22Rv1 (cell line): ENCODE results near the gene MGA.

Experiments used
- H3K27ac ChIP-seq: fragments of 450-650 bp; 2 replicates; pipeline ENCODE4 v1.5.1; 2017
- ZFX ChIP-seq: fragments of 450-650 bp; IDR thresholded peaks from 2 replicates; pipeline ENCODE4 v1.6.1; 2017; ENCODE audit warnings: antibody characterized with exemption, borderline replicate concordance
- TF ChIP-seq, protein P1 (sequence below): fragments of 450-650 bp; IDR thresholded peaks from 2 replicates; pipeline ENCODE4 v1.5.1; 2017; ENCODE audit warnings: mild to moderate bottlenecking

MGA gene

DNA sequence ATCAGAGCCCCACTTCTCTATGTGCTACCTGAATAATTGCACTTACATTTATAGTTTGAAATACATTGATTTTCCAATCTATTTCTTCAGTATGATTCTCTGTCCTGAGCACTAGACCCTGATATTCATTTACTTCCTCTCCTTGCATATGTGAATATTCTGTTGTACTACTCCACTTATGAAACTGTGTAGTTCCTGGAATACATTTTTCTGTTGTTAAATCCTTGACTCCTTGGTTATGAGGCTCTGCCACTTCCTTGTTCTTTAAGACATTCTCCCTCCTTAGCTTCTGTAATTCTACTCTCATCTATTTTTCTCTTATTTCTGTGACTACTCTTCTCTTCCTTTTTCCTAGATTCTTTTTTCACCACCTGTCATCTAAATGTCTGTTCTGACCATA, 12.9 kb upstream of the MGA start:
- no peak overlapping the region for H3K27ac ChIP-seq
- no peak for TF ChIP-seq ZFX
- TF ChIP-seq, protein P1, sequence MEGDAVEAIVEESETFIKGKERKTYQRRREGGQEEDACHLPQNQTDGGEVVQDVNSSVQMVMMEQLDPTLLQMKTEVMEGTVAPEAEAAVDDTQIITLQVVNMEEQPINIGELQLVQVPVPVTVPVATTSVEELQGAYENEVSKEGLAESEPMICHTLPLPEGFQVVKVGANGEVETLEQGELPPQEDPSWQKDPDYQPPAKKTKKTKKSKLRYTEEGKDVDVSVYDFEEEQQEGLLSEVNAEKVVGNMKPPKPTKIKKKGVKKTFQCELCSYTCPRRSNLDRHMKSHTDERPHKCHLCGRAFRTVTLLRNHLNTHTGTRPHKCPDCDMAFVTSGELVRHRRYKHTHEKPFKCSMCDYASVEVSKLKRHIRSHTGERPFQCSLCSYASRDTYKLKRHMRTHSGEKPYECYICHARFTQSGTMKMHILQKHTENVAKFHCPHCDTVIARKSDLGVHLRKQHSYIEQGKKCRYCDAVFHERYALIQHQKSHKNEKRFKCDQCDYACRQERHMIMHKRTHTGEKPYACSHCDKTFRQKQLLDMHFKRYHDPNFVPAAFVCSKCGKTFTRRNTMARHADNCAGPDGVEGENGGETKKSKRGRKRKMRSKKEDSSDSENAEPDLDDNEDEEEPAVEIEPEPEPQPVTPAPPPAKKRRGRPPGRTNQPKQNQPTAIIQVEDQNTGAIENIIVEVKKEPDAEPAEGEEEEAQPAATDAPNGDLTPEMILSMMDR = no peak

DNA sequence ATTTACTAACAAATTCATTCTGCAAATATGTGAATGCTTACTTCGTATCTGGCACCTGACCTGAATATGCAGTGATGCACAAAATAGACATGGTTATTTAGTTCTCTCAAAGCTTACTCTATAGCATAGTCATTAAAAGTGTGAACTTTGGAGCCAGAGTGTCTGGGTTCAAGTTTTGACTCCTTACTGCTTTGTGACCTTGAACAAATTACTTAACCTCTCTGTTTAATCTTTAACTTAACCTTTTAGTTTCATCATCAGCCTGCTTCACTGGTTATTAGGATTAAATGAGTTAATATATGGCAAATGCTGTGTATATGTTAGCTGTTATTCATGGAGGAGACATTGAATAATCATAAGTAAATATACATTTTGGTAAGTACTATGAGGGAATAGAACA, 12.1 kb upstream of the MGA start:
- H3K27ac ChIP-seq = no peak overlapping the region
- TF ChIP-seq, protein P1 = no peak
- TF ChIP-seq ZFX = no peak

DNA sequence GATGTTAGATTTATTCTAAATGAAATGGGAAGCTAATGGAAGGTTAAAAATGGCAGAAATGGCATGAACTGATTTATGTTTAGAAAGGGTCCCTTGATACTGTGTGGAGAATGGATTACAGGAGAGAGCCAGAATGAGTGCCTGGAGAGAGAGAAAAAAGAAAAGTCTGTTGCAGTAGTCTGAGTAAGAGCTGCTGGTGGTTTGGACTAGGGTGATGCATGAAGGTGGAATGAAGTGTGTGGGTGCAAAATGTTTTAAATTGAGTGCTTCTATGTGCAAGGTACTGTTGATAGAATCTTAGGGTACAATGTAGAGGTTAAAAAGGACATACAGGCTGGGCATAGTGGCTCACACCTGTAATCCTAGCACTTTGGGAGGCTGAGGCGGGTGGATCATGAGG, 11.4 kb upstream of the MGA start:
- TF ChIP-seq, protein P1 = no peak
- no peak for TF ChIP-seq ZFX
- H3K27ac ChIP-seq = no peak overlapping the region

GRCh38 chr15:41650806-41651205, 9.4 kb upstream of the MGA start:
- H3K27ac ChIP-seq = no peak overlapping the region
- no peak for TF ChIP-seq ZFX
- TF ChIP-seq, protein P1 = no peak

DNA sequence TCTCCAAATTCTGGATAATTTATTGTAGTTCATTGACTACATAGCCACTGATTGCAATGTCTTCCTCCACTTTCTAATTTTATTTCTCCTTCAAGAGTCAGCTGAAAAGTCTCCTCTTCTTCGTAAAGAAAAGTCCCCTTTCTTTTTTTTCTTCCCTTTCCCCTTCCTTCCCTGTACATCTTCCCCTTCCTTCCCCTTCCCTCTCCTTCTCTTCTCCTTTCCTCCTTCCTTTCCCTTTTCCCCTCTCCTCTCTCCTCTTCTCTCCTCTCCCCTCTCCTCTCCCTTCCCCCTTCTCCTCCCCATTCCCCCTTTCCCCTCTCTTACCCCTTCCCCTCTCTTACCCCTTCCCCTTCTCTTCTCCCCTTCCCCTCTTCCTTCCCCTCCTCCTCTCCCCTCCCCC, 8.8 kb upstream of the MGA start:
- no peak overlapping the region for H3K27ac ChIP-seq
- TF ChIP-seq, protein P1 = no peak
- TF ChIP-seq ZFX = no peak

- H3K27ac ChIP-seq = no peak overlapping the region
- TF ChIP-seq ZFX = no peak
- TF ChIP-seq, protein P1 = no peak
Observed at GRCh38 chr15:41653760-41654159, 6.4 kb upstream of the MGA start.

DNA sequence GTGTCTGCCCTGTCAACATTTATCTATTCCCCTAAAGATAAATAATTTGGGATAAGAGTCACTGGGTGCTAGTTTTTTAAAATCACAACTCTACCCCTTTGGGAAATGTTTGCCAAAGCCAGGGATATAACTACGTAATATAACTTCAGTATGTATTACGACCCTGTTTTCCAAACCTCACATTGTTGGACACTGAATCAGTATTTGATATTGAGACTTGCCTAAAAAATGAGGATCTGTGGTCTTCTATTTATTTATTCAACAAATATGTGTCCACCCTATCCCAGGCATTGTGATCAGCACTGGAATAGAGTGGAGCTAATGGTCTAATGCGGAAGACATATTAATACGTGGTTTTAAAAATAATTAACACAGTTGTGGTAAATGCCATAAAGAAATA, 4.5 kb upstream of the MGA start:
- no peak overlapping the region for H3K27ac ChIP-seq
- no peak for TF ChIP-seq ZFX
- TF ChIP-seq, protein P1 = no peak
